ENCODE results near the gene CCDC9.
"Not testable (repeated sequence)": the region's sequence is repeated elsewhere in the genome, so short reads cannot be mapped to it uniquely, and the experiment has no call there.

CCDC9 gene

GRCh38 chr19:47274071-47274890 is 18.0 kb downstream of the CCDC9 start, which contains the start of gene INAFM1:
Gene INAFM1 (plus strand): TSS chr19:47274885. CDS start chr19:47274920, 35 bp downstream.
- Histone ChIP-seq H3K27me3 (ENCODE audit: insufficient read depth, low read length) (no peaks in the 10 kb centered on the region), H3K4me3 (ENCODE audit: low read length) (peak within 1 kb of the TSS; percentile 87), H2AFZ (ENCODE audit: low read depth, low read length) (peak within 1 kb of the TSS; percentile 46), H3K9me3 (ENCODE audit: low read length) (no peaks in the 10 kb centered on the region), H3K4me1 (ENCODE audit: insufficient read depth, low read length) (peaks cover 28% of the 10 kb centered on the region), H3K36me3 (ENCODE audit: insufficient read depth, low read length) (peaks cover 16% of the 10 kb centered on the region)

GRCh38 chr19:47274891-47275761 is 18.8 kb downstream of the CCDC9 start:
- Histone ChIP-seq H3K4me3 (ENCODE audit: low read length) (peak overlapping the region; percentile 60), H3K4me1 (ENCODE audit: insufficient read depth, low read length) (peaks cover 28% of the 10 kb centered on the region), H3K9me3 (ENCODE audit: low read length) (no peaks in the 10 kb centered on the region), H2AFZ (ENCODE audit: low read depth, low read length) (no peak overlapping the region), H3K36me3 (ENCODE audit: insufficient read depth, low read length) (peaks cover 11% of the 10 kb centered on the region), H3K27me3 (ENCODE audit: insufficient read depth, low read length) (no peaks in the 10 kb centered on the region)

- Histone ChIP-seq H3K4me1 (ENCODE audit: insufficient read depth, low read length) (peaks cover 28% of the 10 kb centered on the region), H3K27me3 (ENCODE audit: insufficient read depth, low read length) (no peaks in the 10 kb centered on the region), H3K36me3 (ENCODE audit: insufficient read depth, low read length) (peaks cover 3% of the 10 kb centered on the region), H3K4me3 (ENCODE audit: low read length) (peak overlapping the region; percentile 60), H2AFZ (ENCODE audit: low read depth, low read length) (no peak overlapping the region), H3K9me3 (ENCODE audit: low read length) (no peaks in the 10 kb centered on the region)
These were observed 19.6 kb downstream of the CCDC9 start for GRCh38 chr19:47275791-47276461.

GRCh38 chr19:47276513-47276912 is 20.2 kb downstream of the CCDC9 start:
- not testable (repeated sequence) for H3K27me3 ChIP-seq (ENCODE audit: insufficient read depth, low read length); H3K4me3 ChIP-seq (ENCODE audit: low read length); H3K36me3 ChIP-seq (ENCODE audit: insufficient read depth, low read length); H3K9me3 ChIP-seq (ENCODE audit: low read length); H2AFZ ChIP-seq (ENCODE audit: low read depth, low read length)
- peaks cover 28% of the 10 kb centered on the region for H3K4me1 ChIP-seq (ENCODE audit: insufficient read depth, low read length)

GRCh38 chr19:47280183-47280797 is 24.0 kb downstream of the CCDC9 start:
- Histone ChIP-seq H3K9me3 (ENCODE audit: low read length) (no peaks in the 10 kb centered on the region), H3K4me1 (ENCODE audit: insufficient read depth, low read length) (peaks cover 12% of the 10 kb centered on the region), H2AFZ (ENCODE audit: low read depth, low read length) (no peak overlapping the region), H3K27me3 (ENCODE audit: insufficient read depth, low read length) (no peaks in the 10 kb centered on the region), H3K36me3 (ENCODE audit: insufficient read depth, low read length) (no peaks in the 10 kb centered on the region), H3K4me3 (ENCODE audit: low read length) (no peak overlapping the region)

- Histone ChIP-seq H3K36me3 (ENCODE audit: insufficient read depth, low read length) (no peaks in the 10 kb centered on the region), H3K9me3 (ENCODE audit: low read length) (no peaks in the 10 kb centered on the region), H3K27me3 (ENCODE audit: insufficient read depth, low read length) (no peaks in the 10 kb centered on the region), H2AFZ (ENCODE audit: low read depth, low read length) (no peak overlapping the region), H3K4me1 (ENCODE audit: insufficient read depth, low read length) (no peaks in the 10 kb centered on the region), H3K4me3 (ENCODE audit: low read length) (no peak overlapping the region)
These were observed 27.2 kb downstream of the CCDC9 start for GRCh38 chr19:47283405-47284059.

GRCh38 chr19:47284324-47284899 is 28.1 kb downstream of the CCDC9 start:
- H3K4me1 ChIP-seq (ENCODE audit: insufficient read depth, low read length): peaks cover 3% of the 10 kb centered on the region
- no peaks in the 10 kb centered on the region for H3K36me3 ChIP-seq (ENCODE audit: insufficient read depth, low read length)
- H3K4me3 ChIP-seq (ENCODE audit: low read length): no peak overlapping the region
- no peak overlapping the region for H2AFZ ChIP-seq (ENCODE audit: low read depth, low read length)
- peaks cover 2% of the 10 kb centered on the region for H3K9me3 ChIP-seq (ENCODE audit: low read length)
- H3K27me3 ChIP-seq (ENCODE audit: insufficient read depth, low read length): no peaks in the 10 kb centered on the region

- no peaks in the 10 kb centered on the region for H3K9me3 ChIP-seq (ENCODE audit: low read length)
- H2AFZ ChIP-seq (ENCODE audit: low read depth, low read length): no peak overlapping the region
- H3K4me3 ChIP-seq (ENCODE audit: low read length): no peak overlapping the region
- no peaks in the 10 kb centered on the region for H3K27me3 ChIP-seq (ENCODE audit: insufficient read depth, low read length)
- no peaks in the 10 kb centered on the region for H3K36me3 ChIP-seq (ENCODE audit: insufficient read depth, low read length)
- no peaks in the 10 kb centered on the region for H3K4me1 ChIP-seq (ENCODE audit: insufficient read depth, low read length)
These were observed 39.7 kb downstream of the CCDC9 start for GRCh38 chr19:47296036-47296435.

GRCh38 chr19:47300867-47301266 is 44.5 kb downstream of the CCDC9 start:
- not testable (repeated sequence) for H3K4me1 ChIP-seq (ENCODE audit: insufficient read depth, low read length); H2AFZ ChIP-seq (ENCODE audit: low read depth, low read length); H3K36me3 ChIP-seq (ENCODE audit: insufficient read depth, low read length); H3K9me3 ChIP-seq (ENCODE audit: low read length); H3K27me3 ChIP-seq (ENCODE audit: insufficient read depth, low read length); H3K4me3 ChIP-seq (ENCODE audit: low read length)

- Histone ChIP-seq H3K4me3 (ENCODE audit: low read length) (no peak overlapping the region), H2AFZ (ENCODE audit: low read depth, low read length) (no peak overlapping the region), H3K27me3 (ENCODE audit: insufficient read depth, low read length) (no peaks in the 10 kb centered on the region), H3K9me3 (ENCODE audit: low read length) (no peaks in the 10 kb centered on the region), H3K4me1 (ENCODE audit: insufficient read depth, low read length) (no peaks in the 10 kb centered on the region), H3K36me3 (ENCODE audit: insufficient read depth, low read length) (no peaks in the 10 kb centered on the region)
These were observed 45.9 kb downstream of the CCDC9 start for GRCh38 chr19:47302249-47302648.

GRCh38 chr19:47303966-47304365 is 47.6 kb downstream of the CCDC9 start:
- Histone ChIP-seq H3K4me3 (ENCODE audit: low read length) (no peak overlapping the region), H3K36me3 (ENCODE audit: insufficient read depth, low read length) (no peaks in the 10 kb centered on the region), H3K27me3 (ENCODE audit: insufficient read depth, low read length) (no peaks in the 10 kb centered on the region), H2AFZ (ENCODE audit: low read depth, low read length) (no peak overlapping the region), H3K9me3 (ENCODE audit: low read length) (no peaks in the 10 kb centered on the region), H3K4me1 (ENCODE audit: insufficient read depth, low read length) (no peaks in the 10 kb centered on the region)

- Histone ChIP-seq H3K4me3 (ENCODE audit: low read length) (no peak overlapping the region), H3K9me3 (ENCODE audit: low read length) (no peaks in the 10 kb centered on the region), H3K4me1 (ENCODE audit: insufficient read depth, low read length) (no peaks in the 10 kb centered on the region), H3K36me3 (ENCODE audit: insufficient read depth, low read length) (no peaks in the 10 kb centered on the region), H2AFZ (ENCODE audit: low read depth, low read length) (no peak overlapping the region), H3K27me3 (ENCODE audit: insufficient read depth, low read length) (no peaks in the 10 kb centered on the region)
These were observed 49.0 kb downstream of the CCDC9 start for GRCh38 chr19:47305309-47305751.

All from neuron (in vitro differentiated cells).